Osteoblast (primary cell): ENCODE data around the gene KREMEN1. TPM values are rescaled to one million over a fixed set of nuclear protein-coding genes. Genes with fewer than 3 reads are reported as not detected.

ENCODE experiments used
- DNase-seq: peaks from one replicate; pipeline ENCODE4 v3.0.0; 2011; ENCODE audit warnings: low spot score, mixed read lengths; ENCODE audit not compliant: insufficient read length; ENCODE audit errors: missing footprints
- H2AFZ ChIP-seq: 2 replicates; pipeline ENCODE4 v1.6.0; 2011; ENCODE audit warnings: mild to moderate bottlenecking, low read length
- H3K27ac ChIP-seq: 2 replicates; pipeline ENCODE4 v1.5.1; 2011; ENCODE audit warnings: mild to moderate bottlenecking, low read depth, low read length, moderate library complexity
- H3K27me3 ChIP-seq: 2 replicates; pipeline ENCODE4 v1.6.0; 2012; ENCODE audit warnings: mild to moderate bottlenecking, control low read depth, inconsistent platforms, low read length, moderate library complexity; ENCODE audit not compliant: insufficient read depth
- H3K36me3 ChIP-seq: 2 replicates; pipeline ENCODE4 v1.5.1; 2011; ENCODE audit warnings: mild to moderate bottlenecking, low read length, control low read depth, moderate library complexity; ENCODE audit not compliant: insufficient read depth
- H3K4me1 ChIP-seq: 2 replicates; pipeline ENCODE4 v1.5.1; 2011; ENCODE audit warnings: mild to moderate bottlenecking, low read length, control low read depth, moderate library complexity; ENCODE audit not compliant: insufficient read depth
- H3K4me2 ChIP-seq: 2 replicates; pipeline ENCODE4 v1.6.0; 2011; ENCODE audit warnings: mild to moderate bottlenecking, low read length; ENCODE audit not compliant: insufficient read depth
- H3K4me3 ChIP-seq: fragments of 200-600 bp; sonication (generic); 3 replicates; pipeline ENCODE4 v1.5.1; 2012; ENCODE audit warnings: mild to moderate bottlenecking, low read length, inconsistent platforms; ENCODE audit not compliant: insufficient read depth
- H3K79me2 ChIP-seq: 2 replicates; pipeline ENCODE4 v1.6.0; 2012; ENCODE audit warnings: mild to moderate bottlenecking, low read length, control low read depth, inconsistent platforms; ENCODE audit not compliant: insufficient read depth
- H3K9me3 ChIP-seq: 2 replicates; pipeline ENCODE4 v1.5.1; 2011; ENCODE audit warnings: low read depth, low read length, control low read depth
- H4K20me1 ChIP-seq: 2 replicates; pipeline ENCODE4 v1.6.0; 2012; ENCODE audit warnings: mild to moderate bottlenecking, low read length, control low read depth; ENCODE audit not compliant: insufficient read depth
- total RNA-seq: library from RNA; depleted of rRNA; stranded (reverse); fragments of >200 nt; gene quantifications from 2 replicates; pipeline ENCODE4 v1.2.3, GENCODE V29; 2012
- TF ChIP-seq, protein P1 (sequence below): IDR thresholded peaks from 2 replicates; pipeline ENCODE4 v1.5.1; 2011; ENCODE audit warnings: mild to moderate bottlenecking, low read depth, low read length, moderate library complexity; ENCODE audit errors: extremely low read depth

The KREMEN1 gene
- total RNA-seq, 1 donor: 6.5 TPM

DNA sequence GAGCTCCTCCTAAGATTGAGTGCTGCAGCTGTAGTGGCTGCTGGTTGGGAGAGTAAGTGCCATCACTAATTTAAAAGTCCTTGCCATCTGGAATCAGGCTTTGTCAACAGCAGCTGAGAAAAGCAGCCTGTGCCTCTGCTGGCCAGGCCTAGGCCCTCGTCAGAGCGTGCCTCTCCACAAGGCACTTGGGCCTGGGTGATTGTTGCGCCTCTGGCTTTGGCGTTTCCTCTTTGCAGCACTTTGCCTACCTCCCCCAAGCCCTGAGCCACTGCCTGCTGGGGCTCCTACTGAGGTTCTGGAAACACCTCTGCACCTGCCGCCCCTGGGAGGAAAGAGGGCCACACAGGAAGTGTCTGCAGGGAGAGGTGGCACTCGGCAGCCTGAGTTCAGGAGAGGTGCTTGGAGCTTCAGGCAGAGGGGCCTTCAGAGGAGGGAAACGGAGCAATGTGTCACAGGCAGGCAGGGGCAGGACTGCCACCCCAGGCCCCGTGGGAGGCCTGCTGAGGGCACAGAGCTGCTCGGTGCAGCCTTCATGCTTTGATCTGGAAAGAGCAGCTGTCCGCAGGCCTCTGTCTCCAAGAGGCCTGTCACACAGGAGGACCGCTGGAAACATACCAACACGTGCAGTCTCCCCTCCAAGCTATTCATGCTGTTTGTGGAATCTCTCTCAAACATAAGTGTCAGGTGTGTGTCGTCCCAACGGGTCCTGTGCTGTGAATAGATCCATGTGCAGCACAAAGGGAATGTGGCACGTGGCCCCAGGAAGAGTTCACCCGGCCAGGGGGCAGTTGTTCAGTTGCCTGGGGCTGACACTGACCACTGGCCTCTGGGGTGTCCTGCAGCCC is 71.3 kb downstream of the KREMEN1 start:
- Histone ChIP-seq H4K20me1 (no peaks in the 10 kb centered on the region), H3K9me3 (no peaks in the 10 kb centered on the region), H3K4me2 (no peak overlapping the region), H3K36me3 (no peaks in the 10 kb centered on the region), H3K4me3 (no peak overlapping the region), H2AFZ (no peak overlapping the region), H3K4me1 (peaks cover 3% of the 10 kb centered on the region), H3K27me3 (no peaks in the 10 kb centered on the region), H3K27ac (no peak overlapping the region), H3K79me2 (no peaks in the 10 kb centered on the region)
- TF ChIP-seq, protein P1, sequence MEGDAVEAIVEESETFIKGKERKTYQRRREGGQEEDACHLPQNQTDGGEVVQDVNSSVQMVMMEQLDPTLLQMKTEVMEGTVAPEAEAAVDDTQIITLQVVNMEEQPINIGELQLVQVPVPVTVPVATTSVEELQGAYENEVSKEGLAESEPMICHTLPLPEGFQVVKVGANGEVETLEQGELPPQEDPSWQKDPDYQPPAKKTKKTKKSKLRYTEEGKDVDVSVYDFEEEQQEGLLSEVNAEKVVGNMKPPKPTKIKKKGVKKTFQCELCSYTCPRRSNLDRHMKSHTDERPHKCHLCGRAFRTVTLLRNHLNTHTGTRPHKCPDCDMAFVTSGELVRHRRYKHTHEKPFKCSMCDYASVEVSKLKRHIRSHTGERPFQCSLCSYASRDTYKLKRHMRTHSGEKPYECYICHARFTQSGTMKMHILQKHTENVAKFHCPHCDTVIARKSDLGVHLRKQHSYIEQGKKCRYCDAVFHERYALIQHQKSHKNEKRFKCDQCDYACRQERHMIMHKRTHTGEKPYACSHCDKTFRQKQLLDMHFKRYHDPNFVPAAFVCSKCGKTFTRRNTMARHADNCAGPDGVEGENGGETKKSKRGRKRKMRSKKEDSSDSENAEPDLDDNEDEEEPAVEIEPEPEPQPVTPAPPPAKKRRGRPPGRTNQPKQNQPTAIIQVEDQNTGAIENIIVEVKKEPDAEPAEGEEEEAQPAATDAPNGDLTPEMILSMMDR: no peak
- peak; percentile 68 for DNase-seq

DNA sequence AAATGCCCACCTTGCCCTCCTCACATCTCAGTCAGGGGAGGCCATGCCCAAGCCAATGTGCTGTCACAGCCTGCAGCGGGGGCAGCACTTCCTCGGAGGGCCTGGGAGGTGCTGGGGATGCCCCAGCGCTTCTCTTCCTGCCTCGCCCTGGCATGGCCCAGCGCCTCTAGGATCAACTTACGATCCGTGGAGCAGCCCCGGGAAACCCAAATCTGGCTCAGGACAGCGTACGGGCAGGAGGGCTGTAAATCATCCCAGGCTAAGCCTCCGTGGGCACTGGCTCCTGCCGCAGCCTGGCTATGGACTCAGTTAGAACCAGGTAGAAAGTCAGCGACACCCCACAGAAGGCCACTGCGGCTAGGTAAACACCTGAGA is 71.9 kb downstream of the KREMEN1 start:
- H3K9me3 ChIP-seq: no peaks in the 10 kb centered on the region
- no peaks in the 10 kb centered on the region for H3K79me2 ChIP-seq
- H3K27me3 ChIP-seq: peaks cover 4% of the 10 kb centered on the region
- no peak overlapping the region for H3K27ac ChIP-seq
- no peak overlapping the region for H2AFZ ChIP-seq
- TF ChIP-seq, protein P1: no peak
- DNase-seq: no peak
- no peak overlapping the region for H3K4me2 ChIP-seq
- H3K4me3 ChIP-seq: no peak overlapping the region
- peaks cover 3% of the 10 kb centered on the region for H3K4me1 ChIP-seq
- H3K36me3 ChIP-seq: no peaks in the 10 kb centered on the region
- no peaks in the 10 kb centered on the region for H4K20me1 ChIP-seq

DNA sequence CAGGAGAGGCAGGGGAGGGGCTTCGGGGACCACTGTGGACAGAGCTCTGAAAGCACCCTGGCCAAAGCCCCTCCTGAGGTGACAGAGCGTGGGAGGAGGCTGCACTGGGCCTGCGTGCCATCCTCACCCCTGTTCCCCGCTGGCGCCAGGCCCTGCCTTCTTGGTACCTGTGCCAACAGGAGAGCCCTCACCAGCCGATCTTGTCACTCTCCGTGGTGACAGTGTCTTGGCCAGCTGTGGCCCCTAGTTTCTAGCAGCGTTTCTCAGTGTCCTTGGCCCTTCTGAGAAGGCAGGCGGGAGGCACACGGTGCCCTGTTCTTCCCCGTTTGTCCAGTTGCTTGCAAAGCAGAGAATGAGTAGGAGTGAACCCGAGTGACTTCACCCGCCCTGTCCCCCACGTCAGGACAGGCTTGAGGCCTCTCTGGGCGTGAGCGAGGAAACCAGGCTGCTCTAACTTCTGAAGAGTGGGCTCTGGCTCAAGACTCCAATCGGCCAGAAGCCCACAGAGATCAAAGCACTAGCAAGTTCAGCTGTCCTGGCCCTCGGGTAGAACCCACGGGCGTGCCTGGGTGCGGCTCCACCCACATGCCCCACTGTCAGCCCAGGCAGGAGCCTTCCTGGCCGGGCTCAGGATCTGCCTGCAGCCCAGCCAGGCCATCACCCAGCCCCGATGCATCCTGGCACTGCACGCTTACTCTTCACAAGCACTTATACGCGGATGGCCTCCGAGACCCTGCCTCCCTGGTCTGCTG is 72.7 kb downstream of the KREMEN1 start:
- no peaks in the 10 kb centered on the region for H4K20me1 ChIP-seq
- H3K79me2 ChIP-seq: no peaks in the 10 kb centered on the region
- H3K4me2 ChIP-seq: no peak overlapping the region
- no peak overlapping the region for H3K4me3 ChIP-seq
- H3K9me3 ChIP-seq: no peaks in the 10 kb centered on the region
- H3K36me3 ChIP-seq: no peaks in the 10 kb centered on the region
- no peak overlapping the region for H3K27ac ChIP-seq
- no peaks in the 10 kb centered on the region for H3K4me1 ChIP-seq
- DNase-seq: no peak
- TF ChIP-seq, protein P1: no peak
- H3K27me3 ChIP-seq: peaks cover 4% of the 10 kb centered on the region
- H2AFZ ChIP-seq: no peak overlapping the region

DNA sequence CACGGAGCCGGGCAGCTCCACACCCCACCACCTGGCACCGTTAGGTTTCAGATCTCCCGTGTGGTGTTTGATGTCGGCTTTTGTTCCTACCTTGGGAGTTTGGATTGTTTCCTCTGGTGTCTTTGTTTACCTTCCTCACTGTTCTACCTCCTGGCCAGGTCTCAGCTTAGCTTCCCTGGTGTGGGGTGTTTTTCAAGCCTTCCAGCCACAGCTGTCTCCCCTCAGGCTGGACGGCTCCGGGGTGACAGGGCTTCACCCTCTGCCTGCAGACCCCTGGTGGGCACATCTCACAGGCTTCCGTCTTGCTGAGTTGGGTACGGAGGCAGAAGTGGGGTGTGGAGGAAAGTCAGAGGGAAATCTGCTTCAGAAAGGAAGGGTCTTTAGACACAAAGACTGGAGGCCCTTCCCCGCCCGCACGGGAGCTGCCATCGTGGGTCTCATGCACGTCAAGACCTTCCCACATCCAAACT is 73.3 kb downstream of the KREMEN1 start:
- Histone ChIP-seq H3K4me1 (no peaks in the 10 kb centered on the region), H3K4me3 (no peak overlapping the region), H3K4me2 (no peak overlapping the region), H4K20me1 (no peaks in the 10 kb centered on the region), H3K79me2 (no peaks in the 10 kb centered on the region), H2AFZ (no peak overlapping the region), H3K27ac (no peak overlapping the region), H3K27me3 (peaks cover 9% of the 10 kb centered on the region), H3K9me3 (no peaks in the 10 kb centered on the region), H3K36me3 (no peaks in the 10 kb centered on the region)
- TF ChIP-seq, protein P1: no peak
- peak; percentile 65 for DNase-seq
